Measurements from ENCODE around the gene MTUS2. TPM values are rescaled to one million over a fixed set of nuclear protein-coding genes. Genes with fewer than 3 reads are reported as not detected.

The MTUS2 gene
- total and polyA plus RNA-seq, 10 of the 15 experiments (the other 5 are each of a cell fraction or from before 2014, with no cell fraction given), result under 0.01 to 0.05 (median 0.02) TPM; not detected in 6

GRCh38 chr13:28822151-28822550 lies 2.0 kb downstream of the MTUS2 start:
- H3K27ac ChIP-seq (ENCODE audit: control insufficient read depth, insufficient read depth), result no peak overlapping the region
- H3K36me3 ChIP-seq (ENCODE audit: control insufficient read depth in 2 of 2, insufficient read depth in 2 of 2, low read length in 1 of 2), result no peaks in the 10 kb centered on the region
- no peaks in the 10 kb centered on the region; the same call in 2 of the 3 replicates for H3K9me3 ChIP-seq (replicated peaks; ENCODE audit: control insufficient read depth, insufficient read depth, low read length)
- peaks cover 3 to 10% of the 10 kb centered on the region in 2 experiments for H3K27me3 ChIP-seq (replicated peaks in 1 of 2; ENCODE audit: control insufficient read depth in 2 of 2, insufficient read depth in 2 of 2, low read length in 1 of 2)
- no peak overlapping the region for H3K4me2 ChIP-seq (ENCODE audit: control insufficient read depth, insufficient read depth)
- no peak for FAIRE-seq
- ChIA-PET CTCF (interaction anchor here (1.2 kb wide), 1 partner anchor 26 kb away, joined by 3 read pairs; no protein-coding TSS in a partner anchor), RAD21 (ENCODE audit: unreplicated experiment) (no interaction called here), POLR2A (no interaction called here), SMC1A (ENCODE audit: uncharacterized antibody, unreplicated experiment) (no interaction called here)
- H2AFZ ChIP-seq (ENCODE audit: control insufficient read depth, low read depth, low read length), result no peak overlapping the region
- WGBS (ENCODE audit: insufficient coverage, insufficient replicate concordance, low lambda C conversion rate, missing lambda C conversion rate), result 66% methylated on average over 5 of the region's 5 CpGs
- in situ Hi-C loops (cut with MboI), result no loop called here
- H3K79me2 ChIP-seq (ENCODE audit: control insufficient read depth, insufficient read depth, low read length), result no peaks in the 10 kb centered on the region
- no peak overlapping the region for H3K9ac ChIP-seq (ENCODE audit: control insufficient read depth, insufficient read depth, low read length)
- no TSS peak for BruUV-seq (replicated peaks)
- H4K20me1 ChIP-seq (ENCODE audit: control insufficient read depth, insufficient read depth), result no peaks in the 10 kb centered on the region
- H3K4me3 ChIP-seq, result no peak overlapping the region
- no peak for ATAC-seq
- intact Hi-C loops (cut with micrococcal nuclease; ENCODE audit: unreplicated experiment), result no loop called here
- DNase-seq (ENCODE audit: low read depth, low spot score), result no peak
- no peaks in the 10 kb centered on the region for H3K4me1 ChIP-seq (ENCODE audit: control insufficient read depth, insufficient read depth, low read length)
- TF ChIP-seq, protein P1, sequence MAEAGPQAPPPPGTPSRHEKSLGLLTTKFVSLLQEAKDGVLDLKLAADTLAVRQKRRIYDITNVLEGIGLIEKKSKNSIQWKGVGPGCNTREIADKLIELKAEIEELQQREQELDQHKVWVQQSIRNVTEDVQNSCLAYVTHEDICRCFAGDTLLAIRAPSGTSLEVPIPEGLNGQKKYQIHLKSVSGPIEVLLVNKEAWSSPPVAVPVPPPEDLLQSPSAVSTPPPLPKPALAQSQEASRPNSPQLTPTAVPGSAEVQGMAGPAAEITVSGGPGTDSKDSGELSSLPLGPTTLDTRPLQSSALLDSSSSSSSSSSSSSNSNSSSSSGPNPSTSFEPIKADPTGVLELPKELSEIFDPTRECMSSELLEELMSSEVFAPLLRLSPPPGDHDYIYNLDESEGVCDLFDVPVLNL (IDR thresholded peaks at IDR 0.05; ENCODE audit: low read depth, low read length), result no peak
- TF ChIP-seq, protein P2, sequence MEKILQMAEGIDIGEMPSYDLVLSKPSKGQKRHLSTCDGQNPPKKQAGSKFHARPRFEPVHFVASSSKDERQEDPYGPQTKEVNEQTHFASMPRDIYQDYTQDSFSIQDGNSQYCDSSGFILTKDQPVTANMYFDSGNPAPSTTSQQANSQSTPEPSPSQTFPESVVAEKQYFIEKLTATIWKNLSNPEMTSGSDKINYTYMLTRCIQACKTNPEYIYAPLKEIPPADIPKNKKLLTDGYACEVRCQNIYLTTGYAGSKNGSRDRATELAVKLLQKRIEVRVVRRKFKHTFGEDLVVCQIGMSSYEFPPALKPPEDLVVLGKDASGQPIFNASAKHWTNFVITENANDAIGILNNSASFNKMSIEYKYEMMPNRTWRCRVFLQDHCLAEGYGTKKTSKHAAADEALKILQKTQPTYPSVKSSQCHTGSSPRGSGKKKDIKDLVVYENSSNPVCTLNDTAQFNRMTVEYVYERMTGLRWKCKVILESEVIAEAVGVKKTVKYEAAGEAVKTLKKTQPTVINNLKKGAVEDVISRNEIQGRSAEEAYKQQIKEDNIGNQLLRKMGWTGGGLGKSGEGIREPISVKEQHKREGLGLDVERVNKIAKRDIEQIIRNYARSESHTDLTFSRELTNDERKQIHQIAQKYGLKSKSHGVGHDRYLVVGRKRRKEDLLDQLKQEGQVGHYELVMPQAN (conservative IDR thresholded peaks at IDR 0.05), result no peak
- TF ChIP-seq CBX5 (IDR thresholded peaks at IDR 0.05; ENCODE audit: low read depth) (no peak), RB1 (IDR thresholded peaks at IDR 0.05; ENCODE audit: borderline replicate concordance) (no peak), POLR2A (IDR thresholded peaks at IDR 0.05; ENCODE audit: low read depth, low read length) (no peak), NRF1 (conservative IDR thresholded peaks at IDR 0.05; ENCODE audit: low read depth, low read length) (no peak), YBX1 (IDR thresholded peaks at IDR 0.05) (no peak), HDAC2 (IDR thresholded peaks at IDR 0.05) (no peak), SKIL (IDR thresholded peaks at IDR 0.05; ENCODE audit: low read depth, poor library complexity, severe bottlenecking) (no peak), TCF12 (IDR thresholded peaks at IDR 0.05; ENCODE audit: low read depth, low read length) (no peak), FOS (IDR thresholded peaks at IDR 0.05; ENCODE audit: borderline replicate concordance, extremely low read depth, insufficient read length) (no peak)
- TF ChIP-seq, protein P3, sequence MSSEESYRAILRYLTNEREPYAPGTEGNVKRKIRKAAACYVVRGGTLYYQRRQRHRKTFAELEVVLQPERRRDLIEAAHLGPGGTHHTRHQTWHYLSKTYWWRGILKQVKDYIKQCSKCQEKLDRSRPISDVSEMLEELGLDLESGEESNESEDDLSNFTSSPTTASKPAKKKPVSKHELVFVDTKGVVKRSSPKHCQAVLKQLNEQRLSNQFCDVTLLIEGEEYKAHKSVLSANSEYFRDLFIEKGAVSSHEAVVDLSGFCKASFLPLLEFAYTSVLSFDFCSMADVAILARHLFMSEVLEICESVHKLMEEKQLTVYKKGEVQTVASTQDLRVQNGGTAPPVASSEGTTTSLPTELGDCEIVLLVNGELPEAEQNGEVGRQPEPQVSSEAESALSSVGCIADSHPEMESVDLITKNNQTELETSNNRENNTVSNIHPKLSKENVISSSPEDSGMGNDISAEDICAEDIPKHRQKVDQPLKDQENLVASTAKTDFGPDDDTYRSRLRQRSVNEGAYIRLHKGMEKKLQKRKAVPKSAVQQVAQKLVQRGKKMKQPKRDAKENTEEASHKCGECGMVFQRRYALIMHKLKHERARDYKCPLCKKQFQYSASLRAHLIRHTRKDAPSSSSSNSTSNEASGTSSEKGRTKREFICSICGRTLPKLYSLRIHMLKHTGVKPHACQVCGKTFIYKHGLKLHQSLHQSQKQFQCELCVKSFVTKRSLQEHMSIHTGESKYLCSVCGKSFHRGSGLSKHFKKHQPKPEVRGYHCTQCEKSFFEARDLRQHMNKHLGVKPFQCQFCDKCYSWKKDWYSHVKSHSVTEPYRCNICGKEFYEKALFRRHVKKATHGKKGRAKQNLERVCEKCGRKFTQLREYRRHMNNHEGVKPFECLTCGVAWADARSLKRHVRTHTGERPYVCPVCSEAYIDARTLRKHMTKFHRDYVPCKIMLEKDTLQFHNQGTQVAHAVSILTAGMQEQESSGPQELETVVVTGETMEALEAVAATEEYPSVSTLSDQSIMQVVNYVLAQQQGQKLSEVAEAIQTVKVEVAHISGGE (CRISPR knock-in tag; IDR thresholded peaks at IDR 0.05), result no peak
- TF ChIP-seq, protein P4, sequence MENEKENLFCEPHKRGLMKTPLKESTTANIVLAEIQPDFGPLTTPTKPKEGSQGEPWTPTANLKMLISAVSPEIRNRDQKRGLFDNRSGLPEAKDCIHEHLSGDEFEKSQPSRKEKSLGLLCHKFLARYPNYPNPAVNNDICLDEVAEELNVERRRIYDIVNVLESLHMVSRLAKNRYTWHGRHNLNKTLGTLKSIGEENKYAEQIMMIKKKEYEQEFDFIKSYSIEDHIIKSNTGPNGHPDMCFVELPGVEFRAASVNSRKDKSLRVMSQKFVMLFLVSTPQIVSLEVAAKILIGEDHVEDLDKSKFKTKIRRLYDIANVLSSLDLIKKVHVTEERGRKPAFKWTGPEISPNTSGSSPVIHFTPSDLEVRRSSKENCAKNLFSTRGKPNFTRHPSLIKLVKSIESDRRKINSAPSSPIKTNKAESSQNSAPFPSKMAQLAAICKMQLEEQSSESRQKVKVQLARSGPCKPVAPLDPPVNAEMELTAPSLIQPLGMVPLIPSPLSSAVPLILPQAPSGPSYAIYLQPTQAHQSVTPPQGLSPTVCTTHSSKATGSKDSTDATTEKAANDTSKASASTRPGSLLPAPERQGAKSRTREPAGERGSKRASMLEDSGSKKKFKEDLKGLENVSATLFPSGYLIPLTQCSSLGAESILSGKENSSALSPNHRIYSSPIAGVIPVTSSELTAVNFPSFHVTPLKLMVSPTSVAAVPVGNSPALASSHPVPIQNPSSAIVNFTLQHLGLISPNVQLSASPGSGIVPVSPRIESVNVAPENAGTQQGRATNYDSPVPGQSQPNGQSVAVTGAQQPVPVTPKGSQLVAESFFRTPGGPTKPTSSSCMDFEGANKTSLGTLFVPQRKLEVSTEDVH (IDR thresholded peaks at IDR 0.05; ENCODE audit: low read depth, partially characterized antibody), result no peak
